ENCODE measurements around the gene UBL3.

UBL3 gene

GRCh38 chr13:29760544-29760943 lies 89.9 kb downstream of the UBL3 start:
- no peak for DNase-seq (ENCODE audit: low read depth in 2 of 2, low spot score in 1 of 2)

- DNase-seq (ENCODE audit: low read depth in 2 of 2, low spot score in 1 of 2) = peak in 1 of 2 donors; percentile 34
Measured at GRCh38 chr13:29758531-29759114, 91.8 kb downstream of the UBL3 start.

GRCh38 chr13:29756506-29756905 lies 93.9 kb downstream of the UBL3 start:
- no peak for DNase-seq (ENCODE audit: low read depth in 2 of 2, low spot score in 1 of 2)

- DNase-seq (ENCODE audit: low read depth in 2 of 2, low spot score in 1 of 2) = no peak
Measured at GRCh38 chr13:29754473-29754806, 96.0 kb downstream of the UBL3 start.

- DNase-seq (ENCODE audit: low read depth in 2 of 2, low spot score in 1 of 2) = no peak
Measured at GRCh38 chr13:29753618-29754472, 96.6 kb downstream of the UBL3 start.

GRCh38 chr13:29752175-29752574 lies 98.2 kb downstream of the UBL3 start:
- DNase-seq (ENCODE audit: low read depth in 2 of 2, low spot score in 1 of 2) = no peak

- no peak for DNase-seq (ENCODE audit: low read depth in 2 of 2, low spot score in 1 of 2)
Measured at GRCh38 chr13:29750183-29750530, 100.3 kb downstream of the UBL3 start.

GRCh38 chr13:29749401-29750182 lies 100.8 kb downstream of the UBL3 start:
- DNase-seq (ENCODE audit: low read depth in 2 of 2, low spot score in 1 of 2) = no peak

- no peak for DNase-seq (ENCODE audit: low read depth in 2 of 2, low spot score in 1 of 2)
Measured at GRCh38 chr13:29748097-29748496, 102.3 kb downstream of the UBL3 start.

- no peak for DNase-seq (ENCODE audit: low read depth in 2 of 2, low spot score in 1 of 2)
Measured at GRCh38 chr13:29746148-29746677, 104.2 kb downstream of the UBL3 start.

- no peak for DNase-seq (ENCODE audit: low read depth in 2 of 2, low spot score in 1 of 2)
Measured at GRCh38 chr13:29745704-29746103, 104.7 kb downstream of the UBL3 start.

GRCh38 chr13:29743201-29743786 lies 107.1 kb downstream of the UBL3 start:
- no peak for DNase-seq (ENCODE audit: low read depth in 2 of 2, low spot score in 1 of 2)

- DNase-seq (ENCODE audit: low read depth in 2 of 2, low spot score in 1 of 2) = no peak
Measured at GRCh38 chr13:29740961-29741360, 109.5 kb downstream of the UBL3 start.

GRCh38 chr13:29737061-29737460 lies 113.4 kb downstream of the UBL3 start:
- no peak for DNase-seq (ENCODE audit: low read depth in 2 of 2, low spot score in 1 of 2)

- no peak for DNase-seq (ENCODE audit: low read depth in 2 of 2, low spot score in 1 of 2)
Measured at GRCh38 chr13:29733147-29733611, 117.2 kb downstream of the UBL3 start.

GRCh38 chr13:29730253-29730652 lies 120.2 kb downstream of the UBL3 start:
- no peak for DNase-seq (ENCODE audit: low read depth in 2 of 2, low spot score in 1 of 2)

GRCh38 chr13:29722415-29722814 lies 128.0 kb downstream of the UBL3 start:
- no peak for DNase-seq (ENCODE audit: low read depth in 2 of 2, low spot score in 1 of 2)

- DNase-seq (ENCODE audit: low read depth in 2 of 2, low spot score in 1 of 2) = no peak
Measured at GRCh38 chr13:29721766-29722165, 128.7 kb downstream of the UBL3 start.

GRCh38 chr13:29718694-29719093 lies 131.7 kb downstream of the UBL3 start:
- no peak for DNase-seq (ENCODE audit: low read depth in 2 of 2, low spot score in 1 of 2)

GRCh38 chr13:29716493-29716892 lies 133.9 kb downstream of the UBL3 start:
- no peak for DNase-seq (ENCODE audit: low read depth in 2 of 2, low spot score in 1 of 2)
